ENCODE measurements around the gene TMEM140.
"Not testable (repeated sequence)": the region's sequence is repeated elsewhere in the genome, so short reads cannot be mapped to it uniquely, and the experiment has no call there.

Gene TMEM140

GRCh38 chr7:135111379-135111778, 36.5 kb upstream of the TMEM140 start:
- ChIA-PET CTCF (no interaction called here), POLR2A (no interaction called here)
- no peak for TF ChIP-seq CTCF (IDR thresholded peaks at IDR 0.05; ENCODE audit: control extremely low read depth, extremely low read depth, low read depth, missing control alignments)
- no peak for DNase-seq (ENCODE audit: extremely low spot score)

GRCh38 chr7:135114622-135115021, 33.2 kb upstream of the TMEM140 start:
- ChIA-PET POLR2A (interaction anchor here (0.6 kb wide), 1 partner anchor 60 kb away, joined by 3 read pairs; no protein-coding TSS in a partner anchor), CTCF (interaction anchor here (1.0 to 1.4 kb wide), 2 partner anchors 10 to 55 kb away, joined by 3 to 4 read pairs; no protein-coding TSS in a partner anchor)
- DNase-seq (ENCODE audit: extremely low spot score): no peak

GRCh38 chr7:135117096-135117495, 30.8 kb upstream of the TMEM140 start:
- TF ChIP-seq CTCF (IDR thresholded peaks at IDR 0.05; ENCODE audit: control extremely low read depth, extremely low read depth, low read depth, missing control alignments): no peak
- POLR2A ChIA-PET: no interaction called here
- CTCF ChIA-PET: no interaction called here
- no peak for DNase-seq (ENCODE audit: extremely low spot score)

More at GRCh38 chr7:135114622-135115021, 33.2 kb upstream of the TMEM140 start:
- TF ChIP-seq CTCF (IDR thresholded peaks at IDR 0.05; ENCODE audit: control extremely low read depth, extremely low read depth, low read depth, missing control alignments): no peak

- CTCF ChIA-PET: no interaction called here
- DNase-seq (ENCODE audit: extremely low spot score): no peak
- no peak for TF ChIP-seq CTCF (IDR thresholded peaks at IDR 0.05; ENCODE audit: control extremely low read depth, extremely low read depth, low read depth, missing control alignments)
- POLR2A ChIA-PET: no interaction called here
Measured at GRCh38 chr7:135121868-135122267, 26.0 kb upstream of the TMEM140 start.

- CTCF ChIA-PET: interaction anchor here (1.1 to 2.6 kb wide), 3 partner anchors 9 to 15 kb away, joined by 3 to 6 read pairs (median 4); no protein-coding TSS in a partner anchor
- POLR2A ChIA-PET: not testable (repeated sequence)
Measured at GRCh38 chr7:135124631-135125030, 23.2 kb upstream of the TMEM140 start.

GRCh38 chr7:135128931-135129330, 18.9 kb upstream of the TMEM140 start:
- no peak for DNase-seq (ENCODE audit: extremely low spot score)
- ChIA-PET POLR2A (no interaction called here), CTCF (interaction anchor here (1.1 kb wide), 1 partner anchor 78 kb away, joined by 3 read pairs; no protein-coding TSS in a partner anchor)
- no peak for TF ChIP-seq CTCF (IDR thresholded peaks at IDR 0.05; ENCODE audit: control extremely low read depth, extremely low read depth, low read depth, missing control alignments)

More at GRCh38 chr7:135124631-135125030, 23.2 kb upstream of the TMEM140 start:
- not testable (repeated sequence) for DNase-seq (ENCODE audit: extremely low spot score)

- CTCF ChIA-PET: no interaction called here
- no peak for DNase-seq (ENCODE audit: extremely low spot score)
- POLR2A ChIA-PET: no interaction called here
- TF ChIP-seq CTCF (IDR thresholded peaks at IDR 0.05; ENCODE audit: control extremely low read depth, extremely low read depth, low read depth, missing control alignments): no peak
Measured at GRCh38 chr7:135129579-135129978, 18.3 kb upstream of the TMEM140 start.

Data from GM10248 (cell line).